Smooth muscle cell (in vitro differentiated cells): ENCODE measurements around the gene CEP112. TPM values are rescaled to one million over a fixed set of nuclear protein-coding genes. Genes with fewer than 3 reads are reported as not detected.

Source experiments
- DNase-seq: peaks from one replicate; lab custom pipeline; 2025; ENCODE audit not compliant: unreplicated experiment; lab: John Stamatoyannopoulos, UW
- H2AFZ ChIP-seq: fragments of 200-600 bp; sonication (generic); 2 replicates; pipeline ENCODE4 v1.6.0; 2016; ENCODE audit warnings: antibody characterized with exemption, low read depth, mild to moderate bottlenecking
- H3F3A ChIP-seq: fragments of 200-600 bp; sonication (generic); 2 replicates; pipeline ENCODE4 v1.6.0; 2017; ENCODE audit warnings: antibody characterized with exemption, low read depth
- H3K27ac ChIP-seq: fragments of 200-600 bp; sonication (generic); 2 replicates; pipeline ENCODE4 v1.5.1; 2016; ENCODE audit warnings: low read depth, mild to moderate bottlenecking
- H3K27me3 ChIP-seq: fragments of 200-600 bp; sonication (generic); 2 replicates; pipeline ENCODE4 v1.6.1; 2016; ENCODE audit warnings: low read depth, mild to moderate bottlenecking
- H3K36me3 ChIP-seq: fragments of 200-600 bp; sonication (generic); 2 replicates; pipeline ENCODE4 v1.5.1; 2016; ENCODE audit warnings: low read depth
- H3K4me1 ChIP-seq: fragments of 200-600 bp; sonication (generic); 2 replicates; pipeline ENCODE4 v1.5.1; 2016; ENCODE audit warnings: low read depth
- H3K4me2 ChIP-seq: fragments of 200-600 bp; sonication (generic); 2 replicates; pipeline ENCODE4 v1.6.0; 2016; ENCODE audit warnings: mild to moderate bottlenecking
- H3K4me3 ChIP-seq: fragments of 200-600 bp; sonication (generic); 2 replicates; pipeline ENCODE4 v1.5.1; 2016; ENCODE audit warnings: mild to moderate bottlenecking
- H3K79me2 ChIP-seq: fragments of 200-600 bp; sonication (generic); 2 replicates; pipeline ENCODE4 v1.6.0; 2016; ENCODE audit warnings: low read depth, mild to moderate bottlenecking
- H3K9ac ChIP-seq: fragments of 200-600 bp; sonication (generic); 2 replicates; pipeline ENCODE4 v1.6.0; 2016; ENCODE audit warnings: low read depth
- H3K9me3 ChIP-seq: fragments of 200-600 bp; sonication (generic); replicated peaks from 2 replicates; pipeline ENCODE4 v1.5.1; 2016; ENCODE audit warnings: low read depth
- H4K20me1 ChIP-seq: fragments of 200-600 bp; sonication (generic); 2 replicates; pipeline ENCODE4 v1.6.0; 2016; ENCODE audit warnings: low read depth
- WGBS: methylation state at CpG from one replicate; pipeline ENCODE4 v1.1.7; 2016; ENCODE audit warnings: low lambda C conversion rate; 5-methylcytosine and 5-hydroxymethylcytosine counted together
- polyA plus RNA-seq: library from polyadenylated mRNA; unstranded; fragments of >200 nt; fragmentation: Nextera tagmentation; extraction: Ambion mirVana; gene quantifications from 2 replicates; pipeline ENCODE4 v1.2.1, GENCODE V29; 2016
- total RNA-seq: library from RNA; depleted of rRNA; stranded (reverse); fragments of >200 nt; gene quantifications from 2 replicates; pipeline ENCODE4 v1.2.3, GENCODE V29; 2014
- TF ChIP-seq, protein P1 (sequence below): fragments of 200-600 bp; sonication (generic); IDR thresholded peaks from 2 replicates; pipeline ENCODE4 v1.5.1; 2017; ENCODE audit warnings: borderline replicate concordance, mild to moderate bottlenecking, antibody characterized with exemption; ENCODE audit not compliant: insufficient read depth, poor library complexity, severe bottlenecking

The CEP112 gene
- total and polyA plus RNA-seq, 2 experiments from 2014 or later: 8.3 to 9.9 TPM

DNA sequence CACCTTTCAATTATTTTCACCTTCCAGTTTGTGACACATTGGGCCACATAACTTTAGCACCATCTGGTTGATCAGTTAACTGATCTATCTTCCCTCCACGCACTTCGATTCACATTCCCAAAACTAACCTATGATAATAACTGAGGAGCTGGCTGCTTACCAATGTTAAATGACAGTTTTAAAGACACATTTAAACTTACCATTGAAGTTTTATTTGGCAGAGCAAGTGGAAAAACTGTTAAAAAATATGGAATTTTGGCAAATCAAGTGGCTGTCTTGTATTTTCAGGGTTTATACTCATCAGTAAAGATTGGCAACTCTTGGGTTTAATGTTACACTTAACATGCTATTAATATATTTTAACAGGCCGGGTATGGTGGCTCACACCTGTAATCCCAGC is 42.7 kb upstream of the CEP112 start:
- H3K79me2 ChIP-seq: no peaks in the 10 kb centered on the region
- H3K4me3 ChIP-seq: no peak overlapping the region
- H3K9me3 ChIP-seq: no peaks in the 10 kb centered on the region
- no peak overlapping the region for H3K9ac ChIP-seq
- H3K27ac ChIP-seq: no peak overlapping the region
- no peak overlapping the region for H3K4me2 ChIP-seq
- H4K20me1 ChIP-seq: no peaks in the 10 kb centered on the region
- H2AFZ ChIP-seq: no peak overlapping the region
- H3K4me1 ChIP-seq: no peaks in the 10 kb centered on the region
- TF ChIP-seq, protein P1, sequence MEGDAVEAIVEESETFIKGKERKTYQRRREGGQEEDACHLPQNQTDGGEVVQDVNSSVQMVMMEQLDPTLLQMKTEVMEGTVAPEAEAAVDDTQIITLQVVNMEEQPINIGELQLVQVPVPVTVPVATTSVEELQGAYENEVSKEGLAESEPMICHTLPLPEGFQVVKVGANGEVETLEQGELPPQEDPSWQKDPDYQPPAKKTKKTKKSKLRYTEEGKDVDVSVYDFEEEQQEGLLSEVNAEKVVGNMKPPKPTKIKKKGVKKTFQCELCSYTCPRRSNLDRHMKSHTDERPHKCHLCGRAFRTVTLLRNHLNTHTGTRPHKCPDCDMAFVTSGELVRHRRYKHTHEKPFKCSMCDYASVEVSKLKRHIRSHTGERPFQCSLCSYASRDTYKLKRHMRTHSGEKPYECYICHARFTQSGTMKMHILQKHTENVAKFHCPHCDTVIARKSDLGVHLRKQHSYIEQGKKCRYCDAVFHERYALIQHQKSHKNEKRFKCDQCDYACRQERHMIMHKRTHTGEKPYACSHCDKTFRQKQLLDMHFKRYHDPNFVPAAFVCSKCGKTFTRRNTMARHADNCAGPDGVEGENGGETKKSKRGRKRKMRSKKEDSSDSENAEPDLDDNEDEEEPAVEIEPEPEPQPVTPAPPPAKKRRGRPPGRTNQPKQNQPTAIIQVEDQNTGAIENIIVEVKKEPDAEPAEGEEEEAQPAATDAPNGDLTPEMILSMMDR: no peak
- H3K36me3 ChIP-seq: no peaks in the 10 kb centered on the region
- WGBS: 96% methylated on average over 3 of the region's 3 CpGs
- no peaks in the 10 kb centered on the region for H3F3A ChIP-seq
- no peak for DNase-seq
- peaks cover 8% of the 10 kb centered on the region for H3K27me3 ChIP-seq

DNA sequence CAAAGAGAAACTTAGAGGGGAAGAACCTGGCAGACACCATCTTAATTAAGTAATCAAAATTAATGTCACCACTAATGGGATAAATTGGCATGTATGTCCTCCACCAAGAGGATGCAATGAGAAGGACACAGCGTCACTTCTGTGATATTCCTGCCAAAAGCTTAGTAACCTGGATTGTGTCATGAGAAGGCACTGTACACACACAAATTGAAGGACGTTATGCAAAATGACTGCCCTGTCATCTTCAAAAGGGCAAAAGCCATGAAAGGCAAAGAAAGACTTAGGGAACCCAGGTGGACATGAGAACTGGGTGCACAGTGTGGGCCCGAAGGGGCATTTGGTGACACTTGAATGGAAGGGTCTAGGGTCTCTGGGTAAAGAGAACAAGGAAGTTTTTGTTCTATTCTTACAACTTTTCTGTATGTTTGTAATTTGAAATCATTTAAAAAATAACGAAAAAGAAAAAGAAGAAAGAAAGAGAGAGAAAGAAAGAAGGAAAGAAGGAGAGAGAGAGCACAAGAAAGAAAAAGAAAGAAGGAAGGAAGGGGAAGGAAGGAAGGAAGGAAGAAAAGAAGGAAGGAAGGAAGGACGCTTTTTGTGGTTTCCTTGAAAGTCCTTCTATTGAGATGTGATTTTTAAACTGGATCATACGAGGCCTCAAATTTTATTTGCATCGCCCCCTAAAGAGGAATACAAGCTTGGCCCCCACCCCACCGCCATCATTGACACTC is 41.3 kb upstream of the CEP112 start:
- Histone ChIP-seq H4K20me1 (no peaks in the 10 kb centered on the region), H3K79me2 (no peaks in the 10 kb centered on the region), H3F3A (no peaks in the 10 kb centered on the region), H2AFZ (no peak overlapping the region), H3K9ac (no peak overlapping the region), H3K4me1 (no peaks in the 10 kb centered on the region), H3K27me3 (peaks cover 8% of the 10 kb centered on the region), H3K4me3 (no peak overlapping the region), H3K27ac (no peak overlapping the region), H3K9me3 (no peaks in the 10 kb centered on the region), H3K4me2 (no peak overlapping the region), H3K36me3 (no peaks in the 10 kb centered on the region)
- DNase-seq: no peak
- 86% methylated on average over 8 of the region's 8 CpGs for WGBS
- TF ChIP-seq, protein P1: no peak

DNA sequence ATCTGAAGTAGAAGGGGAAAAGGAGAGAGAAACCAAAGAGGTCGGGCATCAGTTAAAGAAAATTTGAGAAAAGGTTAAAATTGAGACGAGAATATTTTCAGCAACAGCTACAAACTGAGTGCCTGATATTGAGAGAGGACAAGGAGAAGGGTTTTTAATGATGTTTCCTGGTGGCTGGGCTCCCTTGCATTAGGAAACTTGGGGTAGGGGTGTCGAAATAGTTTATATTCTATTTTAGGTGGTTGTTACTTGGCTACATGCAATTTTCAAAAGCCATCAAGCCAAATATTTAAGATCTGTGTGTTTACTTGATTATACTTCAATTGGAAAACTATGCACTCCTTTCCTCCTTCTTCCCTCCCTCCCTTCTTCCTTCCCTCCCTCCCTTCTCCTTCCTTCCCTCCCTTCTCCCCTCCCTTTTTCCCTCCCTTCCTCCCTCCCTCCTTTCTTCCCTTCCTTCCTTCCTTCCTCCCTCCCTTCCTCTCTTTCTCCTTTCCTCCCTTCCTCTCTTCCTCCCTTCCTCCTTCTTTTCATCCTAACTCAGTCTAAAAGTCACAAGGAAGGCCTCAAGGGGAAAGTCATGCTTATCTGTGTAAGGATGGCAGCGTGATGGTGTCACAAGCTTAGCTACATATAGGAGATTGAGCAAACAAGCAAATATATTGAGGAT is 39.1 kb upstream of the CEP112 start:
- no peaks in the 10 kb centered on the region for H3K79me2 ChIP-seq
- H3K4me2 ChIP-seq: no peak overlapping the region
- no peak overlapping the region for H3K9ac ChIP-seq
- DNase-seq: no peak
- H2AFZ ChIP-seq: no peak overlapping the region
- no peak overlapping the region for H3K4me3 ChIP-seq
- no peaks in the 10 kb centered on the region for H3F3A ChIP-seq
- H3K9me3 ChIP-seq: no peaks in the 10 kb centered on the region
- WGBS: 82% methylated on average over 4 of the region's 4 CpGs
- H3K27me3 ChIP-seq: peaks cover 8% of the 10 kb centered on the region
- TF ChIP-seq, protein P1: no peak
- H3K36me3 ChIP-seq: no peaks in the 10 kb centered on the region
- no peak overlapping the region for H3K27ac ChIP-seq
- no peaks in the 10 kb centered on the region for H4K20me1 ChIP-seq
- H3K4me1 ChIP-seq: no peaks in the 10 kb centered on the region
